ENCODE results near the gene ODAM. TPM values are rescaled to one million over a fixed set of nuclear protein-coding genes. Genes with fewer than 3 reads are reported as not detected.

The ODAM gene
- total RNA-seq (0.14 TPM), polyA plus RNA-seq (0.62 TPM)
- long read RNA-seq, donor 1, result 0 reads
- long read RNA-seq, donor 2, result 0 reads
- long read RNA-seq, donor 3, result 0 reads
- long read RNA-seq, donor 4, result 0 reads
- long read RNA-seq, donor 5, result 0 reads
- long read RNA-seq, donor 6, result 0 reads
- long read RNA-seq, donor 7, result 0 reads
- long read RNA-seq, donor 8, result 0 reads
- long read RNA-seq, donor 9, result 0 reads
- long read RNA-seq, donor 10, result 0 reads

GRCh38 chr4:70195425-70195824 is at the start of gene ODAM:
TSS of gene ODAM (plus strand) at chr4:70195725. CDS start at chr4:70196544, 819 bp downstream.
- Histone ChIP-seq H3K36me3 (ENCODE audit: control insufficient read depth in 2 of 2, insufficient read depth in 2 of 2, low read length in 1 of 2) (no peaks in the 10 kb centered on the region), H3K27ac (ENCODE audit: low read depth in 1 of 2, low read length in 1 of 2) (no peak within 1 kb of the TSS), H3K9me3 (ENCODE audit: control insufficient read depth in 2 of 2, insufficient read depth in 1 of 2, low read length in 1 of 2) (no peaks in the 10 kb centered on the region), H3K27me3 (ENCODE audit: control insufficient read depth in 2 of 2, insufficient read depth in 1 of 2, low read length in 1 of 2) (no peaks in the 10 kb centered on the region), H3K4me3 (ENCODE audit: low read length in 2 of 2) (no peak within 1 kb of the TSS), H3K4me1 (ENCODE audit: control insufficient read depth in 2 of 2, insufficient read depth in 2 of 2, low read length in 2 of 2) (no peaks in the 10 kb centered on the region)
- DNase-seq (ENCODE audit: low read depth in 6 of 9, low spot score in 9 of 9), result no peak
- 94% methylated on average over 1 of the region's 1 CpG for WGBS

- no peak for DNase-seq (ENCODE audit: low read depth in 6 of 9, low spot score in 9 of 9)
- H3K9me3 ChIP-seq (ENCODE audit: control insufficient read depth in 2 of 2, insufficient read depth in 1 of 2, low read length in 1 of 2), result no peaks in the 10 kb centered on the region
- no peaks in the 10 kb centered on the region for H3K36me3 ChIP-seq (ENCODE audit: control insufficient read depth in 2 of 2, insufficient read depth in 2 of 2, low read length in 1 of 2)
- H3K27me3 ChIP-seq (ENCODE audit: control insufficient read depth in 2 of 2, insufficient read depth in 1 of 2, low read length in 1 of 2), result no peaks in the 10 kb centered on the region
- no peak overlapping the region for H3K27ac ChIP-seq (ENCODE audit: low read depth in 1 of 2, low read length in 1 of 2)
- H3K4me3 ChIP-seq (ENCODE audit: low read length in 2 of 2), result no peak overlapping the region
- no peaks in the 10 kb centered on the region for H3K4me1 ChIP-seq (ENCODE audit: control insufficient read depth in 2 of 2, insufficient read depth in 2 of 2, low read length in 2 of 2)
- 83% methylated on average over 3 of the region's 3 CpGs for WGBS
Observed at GRCh38 chr4:70151271-70151670, 44.3 kb upstream of the ODAM start.

GRCh38 chr4:70152088-70152487 is 43.4 kb upstream of the ODAM start:
- Histone ChIP-seq H3K4me3 (ENCODE audit: low read length in 2 of 2) (no peak overlapping the region), H3K4me1 (ENCODE audit: control insufficient read depth in 2 of 2, insufficient read depth in 2 of 2, low read length in 2 of 2) (no peaks in the 10 kb centered on the region), H3K9me3 (ENCODE audit: control insufficient read depth in 2 of 2, insufficient read depth in 1 of 2, low read length in 1 of 2) (no peaks in the 10 kb centered on the region), H3K27ac (ENCODE audit: low read depth in 1 of 2, low read length in 1 of 2) (no peak overlapping the region), H3K36me3 (ENCODE audit: control insufficient read depth in 2 of 2, insufficient read depth in 2 of 2, low read length in 1 of 2) (no peaks in the 10 kb centered on the region), H3K27me3 (ENCODE audit: control insufficient read depth in 2 of 2, insufficient read depth in 1 of 2, low read length in 1 of 2) (no peaks in the 10 kb centered on the region)
- 93% methylated on average over 2 of the region's 2 CpGs for WGBS
- no peak for DNase-seq (ENCODE audit: low read depth in 6 of 9, low spot score in 9 of 9)

GRCh38 chr4:70153937-70154336 is 41.6 kb upstream of the ODAM start, which contains the start of gene PRR27:
TSS of gene PRR27 (plus strand) at chr4:70154237. CDS start at chr4:70154376, 139 bp downstream.
- no peaks in the 10 kb centered on the region for H3K36me3 ChIP-seq (ENCODE audit: control insufficient read depth in 2 of 2, insufficient read depth in 2 of 2, low read length in 1 of 2)
- no peaks in the 10 kb centered on the region for H3K9me3 ChIP-seq (ENCODE audit: control insufficient read depth in 2 of 2, insufficient read depth in 1 of 2, low read length in 1 of 2)
- no peaks in the 10 kb centered on the region for H3K4me1 ChIP-seq (ENCODE audit: control insufficient read depth in 2 of 2, insufficient read depth in 2 of 2, low read length in 2 of 2)
- DNase-seq (ENCODE audit: low read depth in 6 of 9, low spot score in 9 of 9), result no peak
- no peaks in the 10 kb centered on the region for H3K27me3 ChIP-seq (ENCODE audit: control insufficient read depth in 2 of 2, insufficient read depth in 1 of 2, low read length in 1 of 2)
- H3K27ac ChIP-seq (ENCODE audit: low read depth in 1 of 2, low read length in 1 of 2), result no peak within 1 kb of the TSS
- no peak within 1 kb of the TSS for H3K4me3 ChIP-seq (ENCODE audit: low read length in 2 of 2)
- 94% methylated on average over 3 of the region's 3 CpGs for WGBS

- H3K27ac ChIP-seq (ENCODE audit: low read depth in 1 of 2, low read length in 1 of 2), result no peak overlapping the region
- H3K9me3 ChIP-seq (ENCODE audit: control insufficient read depth in 2 of 2, insufficient read depth in 1 of 2, low read length in 1 of 2), result no peaks in the 10 kb centered on the region
- no peaks in the 10 kb centered on the region for H3K4me1 ChIP-seq (ENCODE audit: control insufficient read depth in 2 of 2, insufficient read depth in 2 of 2, low read length in 2 of 2)
- WGBS, result 70% methylated on average over 2 of the region's 2 CpGs
- no peaks in the 10 kb centered on the region for H3K36me3 ChIP-seq (ENCODE audit: control insufficient read depth in 2 of 2, insufficient read depth in 2 of 2, low read length in 1 of 2)
- DNase-seq (ENCODE audit: low read depth in 6 of 9, low spot score in 9 of 9), result no peak
- no peaks in the 10 kb centered on the region for H3K27me3 ChIP-seq (ENCODE audit: control insufficient read depth in 2 of 2, insufficient read depth in 1 of 2, low read length in 1 of 2)
- no peak overlapping the region for H3K4me3 ChIP-seq (ENCODE audit: low read length in 2 of 2)
Observed at GRCh38 chr4:70158576-70158975, 36.9 kb upstream of the ODAM start.

GRCh38 chr4:70177090-70177489 is 18.4 kb upstream of the ODAM start:
- H3K36me3 ChIP-seq (ENCODE audit: control insufficient read depth in 2 of 2, insufficient read depth in 2 of 2, low read length in 1 of 2), result no peaks in the 10 kb centered on the region
- H3K27me3 ChIP-seq (ENCODE audit: control insufficient read depth in 2 of 2, insufficient read depth in 1 of 2, low read length in 1 of 2), result no peaks in the 10 kb centered on the region
- no peak overlapping the region for H3K27ac ChIP-seq (ENCODE audit: low read depth in 1 of 2, low read length in 1 of 2)
- H3K9me3 ChIP-seq (ENCODE audit: control insufficient read depth in 2 of 2, insufficient read depth in 1 of 2, low read length in 1 of 2), result no peaks in the 10 kb centered on the region
- DNase-seq (ENCODE audit: low read depth in 6 of 9, low spot score in 9 of 9), result no peak
- H3K4me1 ChIP-seq (ENCODE audit: control insufficient read depth in 2 of 2, insufficient read depth in 2 of 2, low read length in 2 of 2), result no peaks in the 10 kb centered on the region
- H3K4me3 ChIP-seq (ENCODE audit: low read length in 2 of 2), result no peak overlapping the region
- 88% methylated on average over 5 of the region's 5 CpGs for WGBS

GRCh38 chr4:70178075-70178660 is 17.4 kb upstream of the ODAM start:
- H3K9me3 ChIP-seq (ENCODE audit: control insufficient read depth in 2 of 2, insufficient read depth in 1 of 2, low read length in 1 of 2), result no peaks in the 10 kb centered on the region
- no peak for DNase-seq (ENCODE audit: low read depth in 6 of 9, low spot score in 9 of 9)
- H3K36me3 ChIP-seq (ENCODE audit: control insufficient read depth in 2 of 2, insufficient read depth in 2 of 2, low read length in 1 of 2), result no peaks in the 10 kb centered on the region
- no peak overlapping the region for H3K4me3 ChIP-seq (ENCODE audit: low read length in 2 of 2)
- WGBS, result 71% methylated on average over 5 of the region's 5 CpGs
- H3K4me1 ChIP-seq (ENCODE audit: control insufficient read depth in 2 of 2, insufficient read depth in 2 of 2, low read length in 2 of 2), result no peaks in the 10 kb centered on the region
- H3K27ac ChIP-seq (ENCODE audit: low read depth in 1 of 2, low read length in 1 of 2), result no peak overlapping the region
- H3K27me3 ChIP-seq (ENCODE audit: control insufficient read depth in 2 of 2, insufficient read depth in 1 of 2, low read length in 1 of 2), result no peaks in the 10 kb centered on the region

GRCh38 chr4:70179811-70180210 is 15.7 kb upstream of the ODAM start:
- Histone ChIP-seq H3K27me3 (ENCODE audit: control insufficient read depth in 2 of 2, insufficient read depth in 1 of 2, low read length in 1 of 2) (no peaks in the 10 kb centered on the region), H3K36me3 (ENCODE audit: control insufficient read depth in 2 of 2, insufficient read depth in 2 of 2, low read length in 1 of 2) (no peaks in the 10 kb centered on the region), H3K27ac (ENCODE audit: low read depth in 1 of 2, low read length in 1 of 2) (no peak overlapping the region), H3K4me3 (ENCODE audit: low read length in 2 of 2) (no peak overlapping the region), H3K4me1 (ENCODE audit: control insufficient read depth in 2 of 2, insufficient read depth in 2 of 2, low read length in 2 of 2) (no peaks in the 10 kb centered on the region), H3K9me3 (ENCODE audit: control insufficient read depth in 2 of 2, insufficient read depth in 1 of 2, low read length in 1 of 2) (no peaks in the 10 kb centered on the region)
- no peak for DNase-seq (ENCODE audit: low read depth in 6 of 9, low spot score in 9 of 9)
- WGBS, result 71% methylated on average over 2 of the region's 2 CpGs

GRCh38 chr4:70181864-70182263 is 13.7 kb upstream of the ODAM start:
- H3K4me1 ChIP-seq (ENCODE audit: control insufficient read depth in 2 of 2, insufficient read depth in 2 of 2, low read length in 2 of 2), result no peaks in the 10 kb centered on the region
- no peaks in the 10 kb centered on the region for H3K36me3 ChIP-seq (ENCODE audit: control insufficient read depth in 2 of 2, insufficient read depth in 2 of 2, low read length in 1 of 2)
- H3K9me3 ChIP-seq (ENCODE audit: control insufficient read depth in 2 of 2, insufficient read depth in 1 of 2, low read length in 1 of 2), result no peaks in the 10 kb centered on the region
- 71% methylated on average over 1 of the region's 1 CpG for WGBS
- H3K4me3 ChIP-seq (ENCODE audit: low read length in 2 of 2), result no peak overlapping the region
- peaks cover 0 to under 1% of the 10 kb centered on the region in 2 donors for H3K27me3 ChIP-seq (ENCODE audit: control insufficient read depth in 2 of 2, insufficient read depth in 1 of 2, low read length in 1 of 2)
- DNase-seq (ENCODE audit: low read depth in 6 of 9, low spot score in 9 of 9), result no peak
- H3K27ac ChIP-seq (ENCODE audit: low read depth in 1 of 2, low read length in 1 of 2), result no peak overlapping the region

All from thymus (tissue), 14 donors.